H1 (cell line): ENCODE measurements around the gene ZNF486. TPM values are rescaled to one million over a fixed set of nuclear protein-coding genes. Genes with fewer than 3 reads are reported as not detected.
"Not testable (repeated sequence)": the region's sequence is repeated elsewhere in the genome, so short reads cannot be mapped to it uniquely, and the experiment has no call there.

ENCODE experiments used
- CTCF ChIA-PET: fragments of 300-600 bp; sonication (Branson Sonifier 250); formaldehyde crosslinking; loops from one replicate; lab custom pipeline; 2021; ENCODE audit not compliant: partially characterized antibody; lab: Charles Lee
- POLR2A ChIA-PET: fragments of 300-600 bp; sonication (Branson Sonifier 250); formaldehyde crosslinking; loops from one replicate; lab custom pipeline; 2021; ENCODE audit warnings: inconsistent platforms; ENCODE audit not compliant: partially characterized antibody; lab: Charles Lee
- DNase-seq, 2 experiments: peaks; one replicate each; pipeline versions ENCODE4 v3.0.0 to v3.0.0-alpha.2; 2010 to 2022; ENCODE audit warnings: low spot score in 2 of 2, low read depth in 1 of 2, mixed read lengths in 1 of 2
- FAIRE-seq: peaks from 2 replicates; lab custom pipeline; 2011; peaks lifted over from hg19 to GRCh38; lab: Jason Lieb, UNC
- H2AFZ ChIP-seq: 2 replicates; pipeline ENCODE4 v1.8.1; 2012; ENCODE audit warnings: low read length, inconsistent platforms
- H2AK5ac ChIP-seq: 2 replicates; pipeline ENCODE4 v1.6.1; 2013; ENCODE audit warnings: low read depth, low read length
- H2BK120ac ChIP-seq: replicated peaks from 2 replicates; pipeline ENCODE3; 2013; ENCODE audit warnings: low read depth, low read length, inconsistent platforms
- H2BK12ac ChIP-seq: 2 replicates; pipeline ENCODE4 v1.6.1; 2013; ENCODE audit warnings: low read depth, low read length
- H2BK15ac ChIP-seq: 2 replicates; pipeline ENCODE4 v1.6.1; 2013; ENCODE audit warnings: low read length
- H2BK20ac ChIP-seq: 2 replicates; pipeline ENCODE4 v1.6.1; 2013; ENCODE audit warnings: low read length
- H2BK5ac ChIP-seq: 2 replicates; pipeline ENCODE4 v1.6.1; 2013; ENCODE audit warnings: low read depth, low read length
- H3K14ac ChIP-seq: 2 replicates; pipeline ENCODE4 v1.6.1; 2013; ENCODE audit warnings: inconsistent platforms; ENCODE audit not compliant: insufficient read length
- H3K18ac ChIP-seq: 2 replicates; pipeline ENCODE4 v1.6.1; 2013; ENCODE audit warnings: low read length; ENCODE audit errors: extremely low read depth
- H3K23ac ChIP-seq: 2 replicates; pipeline ENCODE4 v1.6.1; 2013; ENCODE audit warnings: inconsistent platforms; ENCODE audit not compliant: insufficient read length
- H3K23me2 ChIP-seq: 2 replicates; pipeline ENCODE4 v1.6.1; 2013; ENCODE audit warnings: low read depth, low read length
- H3K27ac ChIP-seq: 2 replicates; pipeline ENCODE4 v1.6.1; 2011; ENCODE audit warnings: low read depth, low read length, inconsistent platforms
- H3K27me3 ChIP-seq, 4 experiments: replicated peaks in 1 of 4; 1 replicate in 1 of 4; 2 replicates in 3 of 4; pipeline versions ENCODE4 v1.6.1 to v1.8.1; 2011 to 2013; ENCODE audit warnings: low read length in 3 of 4, mild to moderate bottlenecking in 3 of 4, inconsistent platforms in 2 of 4, mixed read lengths in 2 of 4, moderate library complexity in 1 of 4; ENCODE audit not compliant: control insufficient read depth in 3 of 4, insufficient read depth in 3 of 4; ENCODE audit errors: extremely low read depth in 1 of 4
- H3K36me3 ChIP-seq, 4 experiments: 2 replicates each; pipeline versions ENCODE4 v1.6.1 to v1.8.1; 2011 to 2013; ENCODE audit warnings: mild to moderate bottlenecking in 4 of 4, low read length in 3 of 4, moderate library complexity in 2 of 4, control low read depth in 1 of 4, inconsistent platforms in 1 of 4; ENCODE audit not compliant: insufficient read depth in 4 of 4, control insufficient read depth in 2 of 4
- H3K4ac ChIP-seq: replicated peaks from 2 replicates; pipeline ENCODE3; 2013; ENCODE audit warnings: low read length, low read depth, mixed read lengths, inconsistent platforms; ENCODE audit not compliant: insufficient read length
- H3K4me1 ChIP-seq, 4 experiments: replicated peaks in 1 of 4; 1 replicate in 1 of 4; 2 replicates in 3 of 4; pipeline versions ENCODE4 v1.6.1 to v1.8.1; 2011 to 2013; ENCODE audit warnings: low read length in 3 of 4, inconsistent platforms in 2 of 4, mixed read lengths in 1 of 4; ENCODE audit not compliant: insufficient read depth in 4 of 4, control insufficient read depth in 3 of 4
- H3K4me2 ChIP-seq, 2 experiments: 2 replicates each; pipeline versions ENCODE4 v1.6.1 to v1.8.1; 2011 to 2013; ENCODE audit warnings: low read depth in 2 of 2, low read length in 2 of 2, control low read depth in 1 of 2, inconsistent platforms in 1 of 2, mild to moderate bottlenecking in 1 of 2; ENCODE audit not compliant: insufficient read depth in 1 of 2
- H3K4me3 ChIP-seq, 4 experiments: fragments of 200-600, 300-600 bp in 1 of 4; sonication (generic), shearing (Covaris generic), sonication (Bioruptor Twin) in 1 of 4; 2 replicates each; pipeline versions ENCODE4 v1.5.1 to v1.8.1; 2011 to 2016; ENCODE audit warnings: low read length in 4 of 4, low read depth in 3 of 4, control low read depth in 2 of 4, inconsistent platforms in 2 of 4, mild to moderate bottlenecking in 2 of 4, mixed read lengths in 1 of 4, moderate library complexity in 1 of 4; ENCODE audit not compliant: insufficient read depth in 2 of 4; ENCODE audit errors: extremely low read depth in 1 of 4
- H3K56ac ChIP-seq: replicated peaks from 2 replicates; pipeline ENCODE3; 2013; ENCODE audit warnings: low read depth, mild to moderate bottlenecking, mixed read lengths, low read length, inconsistent platforms; ENCODE audit not compliant: insufficient read length
- H3K79me1 ChIP-seq: 2 replicates; pipeline ENCODE4 v1.6.1; 2013; ENCODE audit warnings: low read depth, low read length, control low read depth
- H3K79me2 ChIP-seq, 2 experiments: 2 replicates each; pipeline versions ENCODE4 v1.6.1 to v1.8.1; 2012 to 2013; ENCODE audit warnings: low read length in 2 of 2, mild to moderate bottlenecking in 2 of 2, inconsistent platforms in 1 of 2; ENCODE audit not compliant: insufficient read depth in 2 of 2, control insufficient read depth in 1 of 2
- H3K9ac ChIP-seq, 4 experiments: replicated peaks in 1 of 4; 1 replicate in 1 of 4; 2 replicates in 3 of 4; pipeline versions ENCODE4 v1.6.1 to v1.8.1; 2011 to 2013; ENCODE audit warnings: low read depth in 3 of 4, low read length in 3 of 4, control low read depth in 2 of 4, mild to moderate bottlenecking in 2 of 4, moderate library complexity in 2 of 4, inconsistent platforms in 1 of 4; ENCODE audit errors: extremely low read depth in 1 of 4
- H3K9me3 ChIP-seq, 2 experiments: 2 replicates each; pipeline versions ENCODE4 v1.6.1 to v1.8.1; 2012 to 2013; ENCODE audit warnings: mild to moderate bottlenecking in 2 of 2, moderate library complexity in 2 of 2, control low read depth in 1 of 2, inconsistent platforms in 1 of 2, low read depth in 1 of 2, low read length in 1 of 2, mixed read lengths in 1 of 2; ENCODE audit not compliant: insufficient read depth in 2 of 2
- H4K20me1 ChIP-seq, 2 experiments: replicated peaks in 1 of 2; 2 replicates each; pipeline versions ENCODE3 to v1.8.1; 2011 to 2013; ENCODE audit warnings: inconsistent platforms in 2 of 2, low read length in 2 of 2, mild to moderate bottlenecking in 1 of 2; ENCODE audit not compliant: insufficient read depth in 2 of 2, control insufficient read depth in 1 of 2
- H4K5ac ChIP-seq: 2 replicates; pipeline ENCODE4 v1.6.1; 2013; ENCODE audit warnings: low read length, low read depth, mixed read lengths, inconsistent platforms; ENCODE audit not compliant: insufficient read length
- H4K8ac ChIP-seq: 2 replicates; pipeline ENCODE4 v1.8.0; 2013; ENCODE audit warnings: mild to moderate bottlenecking, moderate library complexity, low read length, inconsistent platforms; ENCODE audit not compliant: insufficient read depth; ENCODE audit errors: extremely low read depth
- H4K91ac ChIP-seq: replicated peaks from 2 replicates; pipeline ENCODE3; 2013; ENCODE audit warnings: low read length, mixed read lengths, inconsistent platforms; ENCODE audit not compliant: insufficient read length
- MAX ChIP-seq: IDR thresholded peaks from 2 replicates; pipeline ENCODE4 v1.6.1; 2012; ENCODE audit warnings: inconsistent platforms
- SIN3A ChIP-seq, 2 experiments: IDR thresholded peaks in 1 of 2; conservative IDR thresholded peaks in 1 of 2; 2 replicates each; pipeline ENCODE4 v1.6.1; 2011 to 2012; ENCODE audit warnings: low read length in 2 of 2, improper control_type of control experiment in 1 of 2, low read depth in 1 of 2, mild to moderate bottlenecking in 1 of 2
- YY1 ChIP-seq: IDR thresholded peaks from 2 replicates; pipeline ENCODE4 v1.6.1; 2011; ENCODE audit warnings: low read depth, mild to moderate bottlenecking, low read length
- WGBS, 2 experiments: shearing (Covaris generic) in 1 of 2; methylation state at CpG; one replicate each; pipeline versions ENCODE4 v1.1.6 to v1.1.7; 2013 to 2015; ENCODE audit warnings: low lambda C conversion rate in 2 of 2, mixed read lengths in 2 of 2, inconsistent platforms in 1 of 2, low coverage in 1 of 2, missing lambda C conversion rate in 1 of 2; ENCODE audit not compliant: insufficient replicate concordance in 2 of 2, insufficient coverage in 1 of 2, insufficient read length in 1 of 2; ENCODE audit errors: extremely low coverage in 1 of 2, missing lambda C conversion rate in 1 of 2; 5-methylcytosine and 5-hydroxymethylcytosine counted together
- polyA plus RNA-seq, 7 experiments: library from polyadenylated mRNA; depleted of rRNA in 3 of 7; stranded (reverse) in 5 of 7; unstranded in 2 of 7; fragments of >200 nt in 5 of 7; fragments of 200-250 nt in 2 of 7; gene quantifications; 1 replicate in 5 of 7; 2 replicates in 1 of 7; 4 replicates in 1 of 7; pipeline versions ENCODE4 v1.2.1 to v1.2.3, GENCODE V29; 2011 to 2013; ENCODE audit warnings: missing spikeins in 2 of 7, mixed read lengths in 2 of 7
- total RNA-seq: library from RNA; stranded (reverse); fragmentation: NEBNext Ultra II Directional; extraction: Animal tissue kit (Norgen Biotek cat#: 25700); gene quantifications from 2 replicates; pipeline ENCODE4 v1.2.1, GENCODE V29; 2021

Gene ZNF486
- total and polyA plus RNA-seq, 2 of the 8 experiments (the other 6 are each of a cell fraction or from before 2014, with no cell fraction given), result 10.7 to 23.4 TPM

GRCh38 chr19:20248258-20248657, 81.2 kb downstream of the ZNF486 start:
- H3K4me3 ChIP-seq, H2AK5ac ChIP-seq, DNase-seq, H3K27me3 ChIP-seq, H3K18ac ChIP-seq, H3K79me2 ChIP-seq, H4K20me1 ChIP-seq, H3K14ac ChIP-seq, H2BK12ac ChIP-seq, H2BK15ac ChIP-seq, H3K79me1 ChIP-seq, H3K36me3 ChIP-seq, H3K4me2 ChIP-seq, H2BK20ac ChIP-seq, H2BK5ac ChIP-seq, H2BK120ac ChIP-seq, H3K9me3 ChIP-seq, H3K9ac ChIP-seq, H3K4ac ChIP-seq, H4K5ac ChIP-seq, H3K23me2 ChIP-seq, H4K8ac ChIP-seq, H2AFZ ChIP-seq, H3K23ac ChIP-seq, H3K56ac ChIP-seq, H3K27ac ChIP-seq: not testable (repeated sequence)
- peaks cover 4 to 18% (median 6%) of the 10 kb centered on the region in 4 experiments; a peak in 4 of 7 replicates for H3K4me1 ChIP-seq
- H4K91ac ChIP-seq, result peak overlapping the region; percentile 85
- ChIA-PET CTCF (interaction anchor here (1.0 to 2.7 kb wide), 8 partner anchors 10 to 251 kb away, joined by 3 to 25 read pairs (median 7); no protein-coding TSS in a partner anchor), POLR2A (interaction anchor here (0.8 to 2.3 kb wide), 4 partner anchors 10 to 112 kb away, joined by 3 to 9 read pairs (median 8); no protein-coding TSS in a partner anchor)
- 54% methylated on average over 2 of the region's 2 CpGs; no CpG with 5 or more reads in 1 of the 2 experiments for WGBS, 2 experiments
- peak; percentile 78 for FAIRE-seq
- TF ChIP-seq MAX (0 out of 2 replicates have a peak, but pooled peaks have one; percentile 11), SIN3A (conservative IDR thresholded peaks at IDR 0.05 in 1 of 2, IDR thresholded peaks at IDR 0.05 in 1 of 2; ENCODE audit: low read depth in 1 of 2, low read length in 2 of 2) (0 out of 4 replicates have a peak, but pooled peaks of 1 of the 2 experiments have one; percentile 57), YY1 (0 out of 2 replicates have a peak, but pooled peaks have one; percentile 4)
